Posterior cingulate gyrus (tissue), 11 donors: ENCODE results near the gene PRORP.
A peak's percentile ranks its signal among the peaks of the same experiment; 100 is the strongest.
"Not testable (repeated sequence)": the region's sequence is repeated elsewhere in the genome, so short reads cannot be mapped to it uniquely, and the experiment has no call there.

Source experiments
- DNase-seq, 10 donors: peaks; one replicate each; pipeline versions ENCODE4 v3.0.0 to v3.0.0-alpha.2; 2020 to 2021; ENCODE audit warnings: mixed read lengths in 3 of 10
- intact Hi-C: fragments of 100-400 bp; cut with DNase I; formaldehyde crosslinking; loops from one replicate; pipeline ENCODE4 v1.15.1; 2023

The PRORP gene

GRCh38 chr14:35121887-35122695 lies at the start of gene PRORP, which contains the start of gene PPP2R3C:
PRORP (plus strand) TSS chr14:35122552; CDS start chr14:35123246, 694 bp downstream.
PPP2R3C (minus strand) TSS chr14:35121990; CDS start chr14:35121959, 31 bp downstream.
- peak; percentile 82 to 98 (median 89) for DNase-seq
- intact Hi-C loops, result loop anchor here (1.0 to 10.0 kb wide), 3 partner anchors 76 to 247 kb away; partner anchors contain the start of genes BAZ1A, FAM177A1 and PSMA6

GRCh38 chr14:35073486-35073885 lies 48.9 kb upstream of the PRORP start:
- no peak for DNase-seq
- intact Hi-C loops, result no loop called here

- DNase-seq, result no peak
- intact Hi-C loops, result no loop called here
Observed at GRCh38 chr14:35078082-35078481, 44.3 kb upstream of the PRORP start.

GRCh38 chr14:35079742-35080141 lies 42.6 kb upstream of the PRORP start:
- intact Hi-C loops, result no loop called here
- no peak for DNase-seq

- intact Hi-C loops, result no loop called here
- DNase-seq, result no peak
Observed at GRCh38 chr14:35083530-35084150, 38.7 kb upstream of the PRORP start.

GRCh38 chr14:35085441-35085840 lies 36.9 kb upstream of the PRORP start:
- DNase-seq, result no peak
- intact Hi-C loops, result no loop called here

GRCh38 chr14:35088514-35088913 lies 33.8 kb upstream of the PRORP start:
- DNase-seq, result no peak
- intact Hi-C loops, result no loop called here

GRCh38 chr14:35094645-35095044 lies 27.7 kb upstream of the PRORP start:
- intact Hi-C loops, DNase-seq: not testable (repeated sequence)

- intact Hi-C loops, result no loop called here
- no peak for DNase-seq
Observed at GRCh38 chr14:35107866-35108265, 14.5 kb upstream of the PRORP start.

- intact Hi-C loops, result no loop called here
- DNase-seq, result no peak
Observed at GRCh38 chr14:35112641-35113040, 9.7 kb upstream of the PRORP start.

GRCh38 chr14:35113308-35113950 lies 8.9 kb upstream of the PRORP start:
- DNase-seq, result no peak
- intact Hi-C loops, result no loop called here

- no peak for DNase-seq
- intact Hi-C loops, result no loop called here
Observed at GRCh38 chr14:35114036-35114435, 8.3 kb upstream of the PRORP start.

- intact Hi-C loops, result no loop called here
- DNase-seq, result no peak
Observed at GRCh38 chr14:35116242-35116641, 6.1 kb upstream of the PRORP start.

GRCh38 chr14:35117112-35117511 lies 5.2 kb upstream of the PRORP start:
- intact Hi-C loops, result no loop called here
- no peak for DNase-seq

GRCh38 chr14:35121026-35121886 lies 1.1 kb upstream of the PRORP start:
- DNase-seq, result no peak

GRCh38 chr14:35122696-35123387 lies 490 bp downstream of the PRORP start:
- intact Hi-C loops, result loop anchor here (1.0 to 10.0 kb wide), 3 partner anchors 77 to 248 kb away; partner anchors contain the start of genes BAZ1A, FAM177A1 and PSMA6
- DNase-seq, result no peak

More at GRCh38 chr14:35121026-35121886, 1.1 kb upstream of the PRORP start:
- intact Hi-C loops, result loop anchor here (5.0 to 10.0 kb wide), 2 partner anchors 171 to 246 kb away; partner anchors contain the start of genes BAZ1A and PSMA6

GRCh38 chr14:35123388-35123703 lies 994 bp downstream of the PRORP start:
- intact Hi-C loops, result loop anchor here (5.0 to 10.0 kb wide), 2 partner anchors 169 to 249 kb away; partner anchors contain the start of genes BAZ1A and PSMA6
- no peak for DNase-seq

GRCh38 chr14:35124127-35124526 lies 1.8 kb downstream of the PRORP start:
- intact Hi-C loops, result loop anchor here (5.0 to 10.0 kb wide), 2 partner anchors 168 to 249 kb away; partner anchors contain the start of genes BAZ1A and PSMA6
- no peak for DNase-seq

- intact Hi-C loops, result no loop called here
Observed at GRCh38 chr14:35133542-35134328, 11.4 kb downstream of the PRORP start.

More at GRCh38 chr14:35133542-35134328, 11.4 kb downstream of the PRORP start:
- no peak for DNase-seq
